ENCODE data around the gene CEP85.

Gene CEP85

GRCh38 chr1:26317612-26318337, 83.8 kb downstream of the CEP85 start, which contains the start of gene CD52:
Gene CD52 (plus strand): TSS chr1:26317958. CDS start chr1:26318018, 60 bp downstream.
- DNase-seq, result peak; percentile 38

DNA sequence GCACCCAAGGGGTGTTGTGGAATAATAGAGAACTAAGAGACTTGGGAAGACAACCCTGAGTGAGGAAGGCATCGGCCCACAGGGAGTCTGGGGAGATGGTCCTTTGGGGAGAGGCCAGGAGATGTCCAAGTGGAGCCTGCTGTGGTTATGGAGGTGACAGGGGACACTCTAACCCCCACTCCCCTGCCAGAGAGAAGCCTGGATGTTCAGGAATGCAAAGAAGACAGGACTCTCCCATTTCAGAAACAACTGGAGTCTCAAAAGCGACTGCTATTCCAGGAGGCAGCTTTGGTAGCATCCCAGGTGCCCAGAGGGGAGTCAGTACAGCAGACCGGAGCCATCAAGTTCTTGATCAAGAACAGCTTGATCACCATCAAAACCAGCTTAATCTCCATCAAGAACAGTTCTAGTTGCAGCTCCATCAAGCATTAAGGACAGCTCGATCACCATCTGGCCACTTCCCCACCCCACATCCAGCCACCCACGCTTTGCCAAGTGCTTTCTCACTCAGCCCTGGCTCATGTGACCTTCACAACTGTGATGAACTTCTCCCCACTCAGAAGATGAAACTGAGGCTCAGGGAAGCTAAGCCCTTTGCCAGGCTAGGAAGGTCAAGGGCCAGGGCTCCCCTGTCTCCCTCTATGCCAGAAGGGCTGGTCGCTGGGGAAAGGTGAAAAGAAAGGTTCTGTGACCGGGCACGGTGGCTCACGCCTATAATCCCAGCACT, 84.5 kb downstream of the CEP85 start:
- DNase-seq, result peak; percentile 16

DNA sequence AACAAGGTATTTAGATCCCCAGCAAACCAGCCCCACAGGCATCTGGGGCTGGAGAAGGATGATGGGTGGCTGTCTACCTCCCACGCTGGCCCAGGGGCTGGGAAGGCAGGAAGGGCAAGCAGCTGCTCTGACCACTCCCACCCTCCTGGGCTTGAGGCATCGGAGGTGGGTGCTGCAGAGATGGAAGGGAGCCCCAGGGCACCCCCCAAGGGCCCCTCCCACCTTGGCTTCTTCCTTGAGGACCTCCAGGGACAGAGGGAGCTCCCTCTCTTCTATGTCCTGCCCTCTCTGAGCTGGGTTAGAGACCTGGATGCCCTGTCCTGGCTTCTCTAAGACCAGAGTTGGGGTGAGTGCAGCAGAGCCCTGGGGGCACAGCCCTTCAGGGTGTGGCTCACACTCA, 86.9 kb downstream of the CEP85 start:
- DNase-seq, result no peak

GRCh38 chr1:26321315-26322041, 87.5 kb downstream of the CEP85 start:
- DNase-seq, result peak; percentile 93

DNA sequence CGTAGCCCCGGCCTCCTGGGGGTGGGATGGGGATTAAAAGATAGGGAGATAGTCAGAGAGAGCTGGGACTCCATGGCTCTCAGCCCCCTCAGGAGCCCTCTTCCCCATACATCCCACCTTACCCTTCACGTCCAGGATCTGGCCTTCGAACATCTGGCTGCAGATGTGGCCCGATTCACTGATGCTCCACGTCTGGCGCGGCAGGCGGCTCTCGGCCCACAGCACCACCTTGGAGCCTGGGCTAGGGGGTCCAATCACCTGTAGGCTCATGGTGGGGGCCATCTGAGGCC, 88.0 kb downstream of the CEP85 start:
- no peak for DNase-seq

DNA sequence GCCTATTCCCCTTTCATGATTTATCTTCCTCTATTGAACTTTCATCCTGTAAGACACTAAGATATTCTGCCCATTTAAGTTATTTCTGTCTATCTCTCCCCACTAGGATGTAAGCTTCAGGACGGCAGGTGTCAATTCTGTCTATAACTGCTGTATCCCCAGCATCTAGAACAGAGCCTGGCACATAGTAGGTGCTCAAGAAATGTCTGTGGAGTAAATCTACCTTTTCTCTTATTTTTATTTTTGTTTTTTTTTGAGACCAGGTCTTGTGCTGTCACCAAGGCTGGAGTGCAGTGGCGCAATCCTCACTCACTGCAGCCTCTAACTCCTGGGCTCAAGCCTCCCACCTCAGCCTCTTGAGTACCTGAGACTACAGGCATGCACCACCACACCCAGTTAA, 89.4 kb downstream of the CEP85 start:
- DNase-seq, result no peak

DNA sequence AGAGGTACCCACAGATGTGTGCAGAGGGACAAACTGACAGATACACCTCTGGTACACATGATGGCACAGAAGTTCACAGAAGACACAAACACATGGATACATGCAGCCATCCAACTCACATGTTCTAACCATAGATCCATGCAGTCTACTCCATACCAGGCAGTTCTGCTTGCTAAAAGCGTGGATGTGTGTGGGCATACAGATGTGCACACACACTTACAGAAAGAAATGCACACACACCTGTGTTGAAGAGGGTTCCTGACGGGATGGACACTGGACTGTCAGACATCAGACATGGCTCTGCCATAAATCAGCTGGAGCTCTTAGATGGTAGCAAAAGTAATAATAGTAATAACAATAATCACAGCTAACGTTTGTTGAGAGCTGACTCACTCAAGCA, 90.5 kb downstream of the CEP85 start:
- no peak for DNase-seq

GRCh38 chr1:26327956-26328362, 94.0 kb downstream of the CEP85 start:
- peak; percentile 23 for DNase-seq
